ENCODE results near the gene TBC1D24. TPM values are rescaled to one million over a fixed set of nuclear protein-coding genes. Genes with fewer than 3 reads are reported as not detected.

Gene TBC1D24
- total and polyA plus RNA-seq, 9 of the 15 experiments (the other 6 are each of a cell fraction or from before 2014, with no cell fraction given): 1.7 to 22.6 (median 7.2) TPM

- no peak for TF ChIP-seq PATZ1 (CRISPR knock-in tag; IDR thresholded peaks at IDR 0.05; ENCODE audit: borderline replicate concordance)
- peak; percentile 60 for TF ChIP-seq GMEB1 (CRISPR knock-in tag; IDR thresholded peaks at IDR 0.05)
- TF ChIP-seq EP300 (IDR thresholded peaks at IDR 0.05; ENCODE audit: low read length): no peak
- no peak; the same call in 1 of the 2 replicates for TF ChIP-seq MGA (IDR thresholded peaks at IDR 0.05)
- no peak for TF ChIP-seq NFYB (IDR thresholded peaks at IDR 0.05; ENCODE audit: extremely low read depth, insufficient read length)
- no peak for TF ChIP-seq HNRNPH1 (optimal IDR thresholded peaks at IDR 0.05; ENCODE audit: low read depth, low read length)
- TF ChIP-seq BCOR (IDR thresholded peaks at IDR 0.05): no peak
Observed at GRCh38 chr16:2513405-2514332, 38.7 kb downstream of the TBC1D24 start, which contains the start of gene ATP6V0C (continued).
